ENCODE results near the gene CHAMP1.

Gene CHAMP1, protein sequence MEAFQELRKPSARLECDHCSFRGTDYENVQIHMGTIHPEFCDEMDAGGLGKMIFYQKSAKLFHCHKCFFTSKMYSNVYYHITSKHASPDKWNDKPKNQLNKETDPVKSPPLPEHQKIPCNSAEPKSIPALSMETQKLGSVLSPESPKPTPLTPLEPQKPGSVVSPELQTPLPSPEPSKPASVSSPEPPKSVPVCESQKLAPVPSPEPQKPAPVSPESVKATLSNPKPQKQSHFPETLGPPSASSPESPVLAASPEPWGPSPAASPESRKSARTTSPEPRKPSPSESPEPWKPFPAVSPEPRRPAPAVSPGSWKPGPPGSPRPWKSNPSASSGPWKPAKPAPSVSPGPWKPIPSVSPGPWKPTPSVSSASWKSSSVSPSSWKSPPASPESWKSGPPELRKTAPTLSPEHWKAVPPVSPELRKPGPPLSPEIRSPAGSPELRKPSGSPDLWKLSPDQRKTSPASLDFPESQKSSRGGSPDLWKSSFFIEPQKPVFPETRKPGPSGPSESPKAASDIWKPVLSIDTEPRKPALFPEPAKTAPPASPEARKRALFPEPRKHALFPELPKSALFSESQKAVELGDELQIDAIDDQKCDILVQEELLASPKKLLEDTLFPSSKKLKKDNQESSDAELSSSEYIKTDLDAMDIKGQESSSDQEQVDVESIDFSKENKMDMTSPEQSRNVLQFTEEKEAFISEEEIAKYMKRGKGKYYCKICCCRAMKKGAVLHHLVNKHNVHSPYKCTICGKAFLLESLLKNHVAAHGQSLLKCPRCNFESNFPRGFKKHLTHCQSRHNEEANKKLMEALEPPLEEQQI

DNA sequence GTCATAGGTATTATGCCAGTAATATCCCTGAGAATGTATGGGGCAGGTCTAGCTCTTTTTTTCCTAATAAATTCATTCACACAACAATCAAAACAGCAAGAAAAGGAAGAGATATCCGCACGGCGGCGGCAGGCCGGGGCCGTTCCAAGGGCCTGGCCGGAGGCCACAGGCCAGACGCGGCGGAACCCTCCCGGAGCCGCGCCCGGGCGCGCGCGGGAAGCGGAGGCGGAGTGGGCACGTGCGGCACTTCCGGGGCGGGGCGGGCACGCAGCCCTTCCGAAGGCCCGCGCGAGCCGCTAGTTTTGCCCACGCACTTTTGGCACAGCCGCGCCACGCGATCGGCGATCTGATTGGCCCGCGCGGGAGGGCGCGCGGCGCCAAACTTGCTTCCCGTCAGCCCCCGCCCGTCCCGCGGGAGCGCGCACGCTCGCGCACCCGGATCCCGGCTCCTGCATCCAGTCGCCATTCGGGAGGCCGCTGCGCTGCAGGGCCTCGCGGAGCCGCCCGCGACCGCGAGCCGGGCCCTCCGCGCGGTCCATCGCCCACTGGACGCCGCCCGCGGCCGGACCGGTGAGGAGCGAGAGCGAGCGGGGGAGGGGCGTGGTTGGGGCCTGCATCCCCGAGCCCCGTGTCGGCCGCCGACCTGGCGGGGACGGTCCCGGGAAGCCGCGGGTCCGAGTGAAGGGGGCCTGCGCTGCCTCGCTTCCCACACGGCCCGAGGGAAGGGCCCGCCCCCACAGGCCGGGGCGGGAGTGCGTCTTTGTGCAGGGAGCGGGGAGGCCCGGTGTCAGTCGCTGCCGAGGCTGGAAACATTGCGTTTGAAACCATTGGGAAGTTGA lies at the start of gene CHAMP1:
TSS of gene CHAMP1 (plus strand) at position 430 of the 839 bp plus-strand sequence. CDS start 9,340 bp downstream, outside the sequence.
- peak; percentile 82 to 90 for DNase-seq (ENCODE audit: low read depth in 2 of 2)

DNA sequence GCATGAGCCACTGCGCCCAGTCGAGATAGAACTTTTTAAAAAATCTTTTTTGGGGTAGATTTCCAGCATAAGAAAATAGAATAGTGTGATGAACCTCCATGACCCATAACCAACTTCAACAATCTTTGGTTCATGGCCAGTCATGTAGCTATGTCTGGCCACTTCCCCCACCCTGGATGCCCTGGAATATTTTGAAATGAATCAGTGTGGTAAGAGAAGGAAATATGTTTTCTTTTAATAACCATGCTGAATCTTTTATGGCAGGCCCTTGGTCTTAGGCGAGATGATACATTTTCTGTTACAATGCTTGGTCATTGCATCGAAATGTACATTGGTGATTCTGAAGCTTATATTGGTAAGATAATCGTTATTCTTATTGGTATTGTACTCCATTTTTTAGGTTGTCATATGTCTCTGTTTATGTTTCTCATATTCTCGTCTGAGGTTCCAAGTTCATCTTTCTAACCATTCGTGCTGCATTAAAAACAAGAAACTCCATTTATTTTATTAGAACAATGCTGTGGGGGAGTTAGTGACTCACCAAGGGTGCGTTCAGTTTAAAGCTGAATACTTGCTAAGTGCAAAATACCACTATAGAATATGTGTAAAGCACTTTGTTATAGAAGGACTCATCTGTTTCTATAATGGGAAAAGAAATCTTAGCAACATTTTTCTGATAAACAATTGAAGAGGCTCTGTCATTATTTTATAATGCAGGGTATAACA lies 49.3 kb upstream of the CHAMP1 start:
- no peak for DNase-seq (ENCODE audit: low read depth in 2 of 2)

- DNase-seq (ENCODE audit: low read depth in 2 of 2), result no peak
Observed at GRCh38 chr13:114266241-114266640, 48.1 kb upstream of the CHAMP1 start.

- no peak for DNase-seq (ENCODE audit: low read depth in 2 of 2)
Observed at GRCh38 chr13:114268344-114269280, 45.7 kb upstream of the CHAMP1 start.

GRCh38 chr13:114269281-114269770 lies 45.0 kb upstream of the CHAMP1 start:
- DNase-seq (ENCODE audit: low read depth in 2 of 2), result no peak

DNA sequence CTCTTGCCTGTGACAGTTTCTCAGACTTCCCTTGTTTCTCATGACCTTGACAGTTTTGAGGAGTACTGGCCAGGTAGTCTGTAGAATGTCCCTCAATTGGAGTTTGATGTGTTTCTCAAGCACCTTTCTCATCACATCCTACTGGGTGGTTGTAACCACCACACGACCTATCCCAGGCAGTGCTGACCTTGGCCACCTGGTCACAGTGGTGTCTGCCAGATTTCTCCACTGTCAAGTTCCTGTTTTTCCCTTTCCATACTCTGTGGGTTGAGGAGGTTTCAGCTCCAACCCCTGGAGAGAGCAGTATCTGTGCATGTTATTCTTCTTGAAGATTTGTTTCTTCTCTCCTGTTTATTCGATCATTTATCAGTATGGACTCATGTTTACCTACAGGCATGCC lies 41.3 kb upstream of the CHAMP1 start:
- DNase-seq (ENCODE audit: low read depth in 2 of 2), result no peak

- DNase-seq (ENCODE audit: low read depth in 2 of 2), result no peak
Observed at GRCh38 chr13:114275304-114275703, 39.0 kb upstream of the CHAMP1 start.

DNA sequence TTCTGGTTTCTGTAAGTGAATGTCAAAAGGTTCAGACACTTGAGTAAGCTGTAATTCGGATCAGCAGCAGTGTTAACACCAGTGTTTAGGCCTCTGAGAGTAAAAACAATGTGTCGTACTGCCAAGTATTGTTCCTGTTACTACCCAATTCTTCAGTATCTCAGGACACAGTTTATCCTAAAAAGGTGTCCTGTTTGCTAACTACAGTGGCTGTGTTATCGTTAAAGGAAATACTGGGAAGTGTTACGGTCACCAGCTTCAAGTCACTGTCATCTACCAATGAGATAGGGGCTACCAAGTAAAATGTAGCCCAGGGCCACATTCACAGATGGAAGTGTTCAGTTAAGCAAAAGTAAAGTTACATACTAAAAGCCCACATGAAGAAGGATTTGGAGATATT lies 35.2 kb upstream of the CHAMP1 start:
- DNase-seq (ENCODE audit: low read depth in 2 of 2), result no peak

- DNase-seq (ENCODE audit: low read depth in 2 of 2), result no peak
Observed at GRCh38 chr13:114279758-114280355, 34.4 kb upstream of the CHAMP1 start.

GRCh38 chr13:114281351-114282040 lies 32.8 kb upstream of the CHAMP1 start, which contains the start of gene UPF3A:
UPF3A (plus strand) TSS chr13:114281601; CDS start chr13:114281640, 39 bp downstream.
- peak; percentile 83 to 84 for DNase-seq (ENCODE audit: low read depth in 2 of 2)

- peak; percentile 55 to 56 for DNase-seq (ENCODE audit: low read depth in 2 of 2)
Observed at GRCh38 chr13:114282041-114282670, 32.1 kb upstream of the CHAMP1 start.

DNA sequence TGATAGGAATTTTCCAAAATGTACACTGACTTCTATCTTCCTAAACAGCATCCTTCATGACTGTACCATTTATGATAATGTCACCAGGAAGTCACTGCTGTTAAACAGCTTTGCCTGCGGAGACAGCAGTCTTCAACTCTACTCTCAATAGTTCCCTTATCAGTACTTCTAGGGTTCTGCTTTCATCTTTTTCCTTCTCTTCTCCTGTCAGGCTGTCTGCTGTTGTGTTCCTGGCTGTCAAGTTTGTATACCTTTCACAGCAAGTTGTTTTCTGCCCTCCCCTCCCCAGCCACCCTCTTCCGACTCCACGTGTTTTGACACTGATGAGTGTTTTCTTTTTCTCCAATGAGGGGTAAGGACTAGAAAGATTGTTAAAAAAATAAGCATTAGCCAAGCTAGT lies 30.7 kb upstream of the CHAMP1 start:
- no peak for DNase-seq (ENCODE audit: low read depth in 2 of 2)

- no peak for DNase-seq (ENCODE audit: low read depth in 2 of 2)
Observed at GRCh38 chr13:114284680-114285079, 29.6 kb upstream of the CHAMP1 start.

GRCh38 chr13:114285166-114285808 lies 29.0 kb upstream of the CHAMP1 start:
- no peak for DNase-seq (ENCODE audit: low read depth in 2 of 2)

DNA sequence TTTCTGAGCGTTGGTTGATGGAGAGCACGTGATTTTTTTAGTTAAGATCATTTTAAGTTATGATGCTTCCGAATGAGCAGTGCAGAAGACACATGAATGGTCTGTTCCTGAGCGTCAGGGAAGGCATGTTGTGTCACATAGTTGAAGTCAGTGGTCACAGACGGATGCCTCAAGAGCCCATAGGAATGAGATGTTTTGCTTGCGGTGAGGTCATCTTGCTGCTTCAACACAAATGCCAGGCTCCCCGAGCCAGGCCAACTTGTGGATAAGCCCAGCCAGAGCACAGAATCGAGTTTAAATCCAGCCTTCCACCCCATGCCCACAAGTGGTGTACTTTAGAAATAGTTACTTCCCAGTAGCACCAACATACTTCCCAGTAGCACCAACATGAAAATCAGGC lies 27.5 kb upstream of the CHAMP1 start:
- DNase-seq (ENCODE audit: low read depth in 2 of 2), result no peak

GRCh38 chr13:114288157-114288591 lies 26.1 kb upstream of the CHAMP1 start:
- DNase-seq (ENCODE audit: low read depth in 2 of 2), result no peak

GRCh38 chr13:114296448-114296847 lies 17.9 kb upstream of the CHAMP1 start:
- no peak for DNase-seq (ENCODE audit: low read depth in 2 of 2)

- no peak for DNase-seq (ENCODE audit: low read depth in 2 of 2)
Observed at GRCh38 chr13:114296902-114297301, 17.4 kb upstream of the CHAMP1 start.

All from stimulated activated CD4-positive, alpha-beta T cell treated with anti-CD3 and anti-CD28 coated beads, Interleukin-1b, Interleukin-23, amount 100 ng/mL, for 4 hours (primary cell).